ENCODE data around the gene AGAP1. TPM values are rescaled to one million over a fixed set of nuclear protein-coding genes. Genes with fewer than 3 reads are reported as not detected.

The AGAP1 gene
- total RNA-seq, 4 donors from 2014 or later, result 23.4 to 46.5 (median 29.3) TPM

GRCh38 chr2:235623111-235623510 lies 129.3 kb downstream of the AGAP1 start:
- Histone ChIP-seq H3K36me3 (no peaks in the 10 kb centered on the region), H3K27me3 (no peaks in the 10 kb centered on the region), H3K4me3 (replicated peaks in 1 of 3) (no peak overlapping the region), H3K9me3 (no peaks in the 10 kb centered on the region), H3K4me1 (peaks cover 0 to 3% of the 10 kb centered on the region in 2 donors), H3K27ac (no peak overlapping the region)
- DNase-seq, result no peak
- intact Hi-C loops (cut with DNase I), result no loop called here
- TF ChIP-seq POLR2A (IDR thresholded peaks at IDR 0.05) (no peak), CTCF (IDR thresholded peaks at IDR 0.05) (no peak)
- 85 to 86% methylated on average over 9 of the region's 9 CpGs for WGBS, 2 donors

GRCh38 chr2:235623752-235624151 lies 129.9 kb downstream of the AGAP1 start:
- DNase-seq, result no peak
- H3K36me3 ChIP-seq, result no peaks in the 10 kb centered on the region
- intact Hi-C loops (cut with DNase I), result no loop called here
- H3K9me3 ChIP-seq, result no peaks in the 10 kb centered on the region
- H3K27me3 ChIP-seq, result no peaks in the 10 kb centered on the region
- H3K4me3 ChIP-seq (replicated peaks in 1 of 3), result no peak overlapping the region
- no peak overlapping the region for H3K27ac ChIP-seq
- TF ChIP-seq CTCF (IDR thresholded peaks at IDR 0.05) (no peak), POLR2A (IDR thresholded peaks at IDR 0.05) (no peak)
- WGBS, 2 donors, result 82 to 98% methylated on average over 2 of the region's 2 CpGs
- H3K4me1 ChIP-seq, result peaks cover 0 to 3% of the 10 kb centered on the region in 2 donors

GRCh38 chr2:235626658-235627057 lies 132.8 kb downstream of the AGAP1 start:
- Histone ChIP-seq H3K4me3 (replicated peaks in 1 of 3) (no peak overlapping the region), H3K27ac (no peak overlapping the region), H3K9me3 (no peaks in the 10 kb centered on the region), H3K27me3 (no peaks in the 10 kb centered on the region), H3K36me3 (no peaks in the 10 kb centered on the region), H3K4me1 (peaks cover 0 to 3% of the 10 kb centered on the region in 2 donors)
- no peak for DNase-seq
- intact Hi-C loops (cut with DNase I), result no loop called here
- WGBS, 2 donors, result 95 to 98% methylated on average over 5 of the region's 5 CpGs
- TF ChIP-seq CTCF (IDR thresholded peaks at IDR 0.05) (no peak), POLR2A (IDR thresholded peaks at IDR 0.05) (no peak)

- Histone ChIP-seq H3K9me3 (no peaks in the 10 kb centered on the region), H3K4me3 (replicated peaks in 1 of 3) (no peak overlapping the region), H3K27ac (no peak overlapping the region), H3K36me3 (no peaks in the 10 kb centered on the region), H3K4me1 (peaks cover 0 to 3% of the 10 kb centered on the region in 2 donors), H3K27me3 (no peaks in the 10 kb centered on the region)
- TF ChIP-seq POLR2A (IDR thresholded peaks at IDR 0.05) (no peak), CTCF (IDR thresholded peaks at IDR 0.05) (no peak)
- DNase-seq, result no peak
- 64 to 73% methylated on average over 4 of the region's 4 CpGs for WGBS, 2 donors
- intact Hi-C loops (cut with DNase I), result no loop called here
Measured at GRCh38 chr2:235627682-235628081, 133.8 kb downstream of the AGAP1 start.

GRCh38 chr2:235630718-235631296 lies 137.0 kb downstream of the AGAP1 start:
- WGBS, 2 donors, result 91 to 94% methylated on average over 21 of the region's 21 CpGs
- no peaks in the 10 kb centered on the region for H3K36me3 ChIP-seq
- H3K27me3 ChIP-seq, result no peaks in the 10 kb centered on the region
- TF ChIP-seq POLR2A (IDR thresholded peaks at IDR 0.05) (no peak), CTCF (IDR thresholded peaks at IDR 0.05) (no peak)
- H3K9me3 ChIP-seq, result no peaks in the 10 kb centered on the region
- no peak overlapping the region for H3K27ac ChIP-seq
- H3K4me1 ChIP-seq, result peaks cover 0 to 3% of the 10 kb centered on the region in 2 donors
- intact Hi-C loops (cut with DNase I), result no loop called here
- H3K4me3 ChIP-seq (replicated peaks in 1 of 3), result no peak overlapping the region
- no peak for DNase-seq

Measured in thyroid gland (tissue), 4 donors.